Measurements from ENCODE around the gene ASTN2. TPM values are rescaled to one million over a fixed set of nuclear protein-coding genes. Genes with fewer than 3 reads are reported as not detected.

ASTN2 gene
- polyA plus RNA-seq, 1 experiment: 12.8 TPM

DNA sequence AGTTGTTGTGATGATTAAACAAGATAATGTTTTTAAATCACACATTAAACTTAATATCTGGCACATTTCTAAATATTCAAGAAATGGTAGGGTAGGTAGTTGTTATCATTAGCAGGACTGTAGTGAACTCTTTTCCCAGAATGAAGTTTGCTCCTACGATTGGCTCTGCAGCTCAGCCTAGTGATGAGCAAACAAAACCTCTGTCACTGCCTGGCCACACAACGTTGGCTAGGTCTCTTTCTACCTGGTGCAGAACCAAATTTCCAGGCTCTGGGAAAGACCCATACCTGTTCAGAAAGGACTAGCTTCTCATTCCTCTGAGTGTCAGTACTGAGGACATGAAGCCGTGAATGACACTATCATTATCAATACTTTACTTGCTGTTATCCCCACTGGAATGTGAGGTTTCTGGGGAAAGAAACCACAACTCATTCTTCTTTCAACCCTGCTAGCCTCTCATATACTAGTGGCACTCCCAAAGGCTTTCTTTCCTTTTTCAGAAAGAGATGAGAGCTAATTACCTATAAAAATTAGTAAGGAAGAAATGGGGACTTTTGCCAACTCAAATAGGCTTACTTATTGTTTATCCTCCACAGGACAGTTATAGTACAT is 947.0 kb downstream of the ASTN2 start:
- CTCF ChIA-PET: interaction anchor here (0.9 to 1.8 kb wide), 2 partner anchors 10 to 22 kb away, joined by 3 to 6 read pairs; no protein-coding TSS in a partner anchor
- TF ChIP-seq, protein P1, sequence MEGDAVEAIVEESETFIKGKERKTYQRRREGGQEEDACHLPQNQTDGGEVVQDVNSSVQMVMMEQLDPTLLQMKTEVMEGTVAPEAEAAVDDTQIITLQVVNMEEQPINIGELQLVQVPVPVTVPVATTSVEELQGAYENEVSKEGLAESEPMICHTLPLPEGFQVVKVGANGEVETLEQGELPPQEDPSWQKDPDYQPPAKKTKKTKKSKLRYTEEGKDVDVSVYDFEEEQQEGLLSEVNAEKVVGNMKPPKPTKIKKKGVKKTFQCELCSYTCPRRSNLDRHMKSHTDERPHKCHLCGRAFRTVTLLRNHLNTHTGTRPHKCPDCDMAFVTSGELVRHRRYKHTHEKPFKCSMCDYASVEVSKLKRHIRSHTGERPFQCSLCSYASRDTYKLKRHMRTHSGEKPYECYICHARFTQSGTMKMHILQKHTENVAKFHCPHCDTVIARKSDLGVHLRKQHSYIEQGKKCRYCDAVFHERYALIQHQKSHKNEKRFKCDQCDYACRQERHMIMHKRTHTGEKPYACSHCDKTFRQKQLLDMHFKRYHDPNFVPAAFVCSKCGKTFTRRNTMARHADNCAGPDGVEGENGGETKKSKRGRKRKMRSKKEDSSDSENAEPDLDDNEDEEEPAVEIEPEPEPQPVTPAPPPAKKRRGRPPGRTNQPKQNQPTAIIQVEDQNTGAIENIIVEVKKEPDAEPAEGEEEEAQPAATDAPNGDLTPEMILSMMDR (IDR thresholded peaks at IDR 0.05; ENCODE audit: insufficient read depth, low read depth, low read length): no peak
- no peaks in the 10 kb centered on the region for H3K27me3 ChIP-seq (ENCODE audit: control insufficient read depth, insufficient read depth, low read length)
- no peaks in the 10 kb centered on the region for H3K36me3 ChIP-seq (ENCODE audit: control insufficient read depth, insufficient read depth, low read length)
- H3K4me3 ChIP-seq (ENCODE audit: low read depth, low read length): no peak overlapping the region
- DNase-seq (ENCODE audit: low read depth): no peak
- POLR2A ChIA-PET: no interaction called here

DNA sequence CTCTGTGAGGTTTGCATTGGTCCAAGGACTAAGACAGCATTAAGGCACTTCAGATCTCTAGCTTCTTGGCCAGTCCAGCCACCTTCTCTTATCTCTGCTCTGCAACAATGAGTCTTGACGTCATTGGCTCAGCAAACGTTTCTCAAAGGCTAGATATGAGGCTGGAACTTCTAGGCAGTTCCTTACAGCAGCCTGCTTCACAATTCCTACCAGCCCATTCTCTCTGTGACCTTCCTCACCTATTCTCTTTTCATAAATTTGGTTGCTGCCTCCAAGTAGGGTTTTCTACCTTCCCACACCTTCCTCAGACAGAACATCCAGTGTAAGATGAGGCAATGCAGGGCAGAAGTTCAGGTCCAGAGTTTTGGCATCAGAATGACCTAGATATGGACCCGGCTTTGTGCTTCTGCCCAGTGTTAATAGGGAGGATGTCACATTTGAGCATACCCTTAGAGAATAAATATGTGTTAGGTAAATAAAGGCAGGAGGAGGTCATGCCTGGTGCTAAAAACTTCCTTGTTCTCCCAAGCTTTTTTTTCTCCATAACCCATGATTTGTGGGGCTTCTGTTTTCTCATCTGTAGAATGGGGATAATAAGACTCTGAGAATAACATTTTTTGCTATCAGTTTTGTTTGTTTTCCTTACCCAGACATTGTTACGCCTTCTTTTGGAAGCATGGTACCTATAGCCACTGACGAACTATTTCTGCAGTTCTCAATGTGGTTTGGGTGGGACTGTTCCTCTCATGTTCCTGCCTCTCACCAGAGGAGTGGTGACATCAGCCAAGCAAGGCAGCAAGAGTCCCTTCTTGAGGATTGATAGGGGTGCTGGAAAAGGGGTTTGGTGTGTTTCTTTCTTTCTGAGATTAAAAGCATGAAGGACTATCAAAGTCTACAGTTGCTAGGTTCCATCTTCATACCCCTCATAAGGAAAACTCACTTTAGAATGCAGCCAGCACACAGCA is 948.3 kb downstream of the ASTN2 start:
- TF ChIP-seq, protein P1 (IDR thresholded peaks at IDR 0.05; ENCODE audit: insufficient read depth, low read depth, low read length): no peak
- POLR2A ChIA-PET: no interaction called here
- CTCF ChIA-PET: no interaction called here
- Histone ChIP-seq H3K36me3 (ENCODE audit: control insufficient read depth, insufficient read depth, low read length) (no peaks in the 10 kb centered on the region), H3K4me3 (ENCODE audit: low read depth, low read length) (no peak overlapping the region), H3K27me3 (ENCODE audit: control insufficient read depth, insufficient read depth, low read length) (no peaks in the 10 kb centered on the region)
- no peak for DNase-seq (ENCODE audit: low read depth)

- H3K27me3 ChIP-seq (ENCODE audit: control insufficient read depth, insufficient read depth, low read length): no peaks in the 10 kb centered on the region
- DNase-seq (ENCODE audit: low read depth): no peak
- POLR2A ChIA-PET: no interaction called here
- H3K4me3 ChIP-seq (ENCODE audit: low read depth, low read length): no peak overlapping the region
- TF ChIP-seq, protein P1 (IDR thresholded peaks at IDR 0.05; ENCODE audit: insufficient read depth, low read depth, low read length): no peak
- H3K36me3 ChIP-seq (ENCODE audit: control insufficient read depth, insufficient read depth, low read length): no peaks in the 10 kb centered on the region
- CTCF ChIA-PET: no interaction called here
Observed at GRCh38 chr9:116465576-116466270, 949.1 kb downstream of the ASTN2 start.

- DNase-seq (ENCODE audit: low read depth): no peak
- Histone ChIP-seq H3K36me3 (ENCODE audit: control insufficient read depth, insufficient read depth, low read length) (no peaks in the 10 kb centered on the region), H3K4me3 (ENCODE audit: low read depth, low read length) (no peak overlapping the region), H3K27me3 (ENCODE audit: control insufficient read depth, insufficient read depth, low read length) (no peaks in the 10 kb centered on the region)
- TF ChIP-seq, protein P1 (IDR thresholded peaks at IDR 0.05; ENCODE audit: insufficient read depth, low read depth, low read length): no peak
- ChIA-PET CTCF (no interaction called here), POLR2A (no interaction called here)
Observed at GRCh38 chr9:116464987-116465571, 949.8 kb downstream of the ASTN2 start.
